Measurements from ENCODE around the gene TTC21B.

DNA sequence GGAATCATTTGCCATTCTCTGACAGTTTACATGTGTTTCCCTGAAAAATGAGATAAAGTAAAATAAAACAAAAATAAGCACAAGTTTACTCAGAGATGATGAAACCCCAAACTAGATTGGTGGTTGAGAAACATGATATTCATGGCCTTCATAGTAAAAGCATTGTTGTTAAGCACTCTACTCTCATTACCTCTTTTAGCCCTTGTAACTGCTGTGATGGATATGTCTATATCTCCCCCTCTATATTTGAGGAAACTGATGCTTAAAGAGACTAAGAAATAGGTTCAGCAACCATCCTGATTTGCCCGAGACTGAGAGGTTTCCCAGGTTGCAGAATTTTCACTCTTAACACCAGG, 125.7 kb downstream of the TTC21B start:
- TF ChIP-seq, protein P1, sequence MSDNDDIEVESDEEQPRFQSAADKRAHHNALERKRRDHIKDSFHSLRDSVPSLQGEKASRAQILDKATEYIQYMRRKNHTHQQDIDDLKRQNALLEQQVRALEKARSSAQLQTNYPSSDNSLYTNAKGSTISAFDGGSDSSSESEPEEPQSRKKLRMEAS (IDR thresholded peaks at IDR 0.05): no peak
- TF ChIP-seq TAF1 (IDR thresholded peaks at IDR 0.05; ENCODE audit: low read depth): no peak
- no peak for TF ChIP-seq EP300 (IDR thresholded peaks at IDR 0.05; ENCODE audit: borderline replicate concordance)
- TF ChIP-seq NFIC (IDR thresholded peaks at IDR 0.05): no peak
- no peak for TF ChIP-seq TEAD4 (IDR thresholded peaks at IDR 0.05)
- no peak for TF ChIP-seq TCF12 (IDR thresholded peaks at IDR 0.05; ENCODE audit: low read depth)
